ENCODE results near the gene ELAC2.

- no peak for TF ChIP-seq ZFX (IDR thresholded peaks at IDR 0.05)
- TF ChIP-seq, protein P1, sequence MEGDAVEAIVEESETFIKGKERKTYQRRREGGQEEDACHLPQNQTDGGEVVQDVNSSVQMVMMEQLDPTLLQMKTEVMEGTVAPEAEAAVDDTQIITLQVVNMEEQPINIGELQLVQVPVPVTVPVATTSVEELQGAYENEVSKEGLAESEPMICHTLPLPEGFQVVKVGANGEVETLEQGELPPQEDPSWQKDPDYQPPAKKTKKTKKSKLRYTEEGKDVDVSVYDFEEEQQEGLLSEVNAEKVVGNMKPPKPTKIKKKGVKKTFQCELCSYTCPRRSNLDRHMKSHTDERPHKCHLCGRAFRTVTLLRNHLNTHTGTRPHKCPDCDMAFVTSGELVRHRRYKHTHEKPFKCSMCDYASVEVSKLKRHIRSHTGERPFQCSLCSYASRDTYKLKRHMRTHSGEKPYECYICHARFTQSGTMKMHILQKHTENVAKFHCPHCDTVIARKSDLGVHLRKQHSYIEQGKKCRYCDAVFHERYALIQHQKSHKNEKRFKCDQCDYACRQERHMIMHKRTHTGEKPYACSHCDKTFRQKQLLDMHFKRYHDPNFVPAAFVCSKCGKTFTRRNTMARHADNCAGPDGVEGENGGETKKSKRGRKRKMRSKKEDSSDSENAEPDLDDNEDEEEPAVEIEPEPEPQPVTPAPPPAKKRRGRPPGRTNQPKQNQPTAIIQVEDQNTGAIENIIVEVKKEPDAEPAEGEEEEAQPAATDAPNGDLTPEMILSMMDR (IDR thresholded peaks at IDR 0.05 in 2 of 3, conservative IDR thresholded peaks at IDR 0.05 in 1 of 3; ENCODE audit: borderline replicate concordance in 1 of 3, insufficient read depth in 1 of 3, low read depth in 2 of 3, low read length in 2 of 3) = peak; percentile 51 to 99 (median 95); a peak in 5 of 6 replicates
- TF ChIP-seq FOSL1 (IDR thresholded peaks at IDR 0.05; ENCODE audit: low read depth) = no peak
- TF ChIP-seq, protein P2, sequence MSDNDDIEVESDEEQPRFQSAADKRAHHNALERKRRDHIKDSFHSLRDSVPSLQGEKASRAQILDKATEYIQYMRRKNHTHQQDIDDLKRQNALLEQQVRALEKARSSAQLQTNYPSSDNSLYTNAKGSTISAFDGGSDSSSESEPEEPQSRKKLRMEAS (IDR thresholded peaks at IDR 0.05) = no peak
- TF ChIP-seq REST (IDR thresholded peaks at IDR 0.05; ENCODE audit: low read depth) = no peak
- TF ChIP-seq EGR1 (IDR thresholded peaks at IDR 0.05; ENCODE audit: low read depth) = no peak
- peak; percentile 21; the same call in 1 of the 2 replicates for TF ChIP-seq RAD21 (IDR thresholded peaks at IDR 0.05; ENCODE audit: low read depth)
- TF ChIP-seq YY1 (IDR thresholded peaks at IDR 0.05; ENCODE audit: extremely low read depth, insufficient replicate concordance, low read depth, low read length) = no peak
- no peak for TF ChIP-seq ZNF274 (IDR thresholded peaks at IDR 0.05; ENCODE audit: low read depth, low read length)
These were observed 6.9 kb upstream of the ELAC2 start for GRCh38 chr17:13024526-13025257.

All from HCT116 (cell line).